Measurements from ENCODE around the gene OSBPL6.

GRCh38 chr2:178388287-178388686, 194.0 kb downstream of the OSBPL6 start:
- TF ChIP-seq CTCF (IDR thresholded peaks at IDR 0.05) (no peak), EZH2 (IDR thresholded peaks at IDR 0.05) (no peak)

Data from neural progenitor cell (in vitro differentiated cells).